Stimulated activated CD8-positive, alpha-beta memory T cell treated with anti-CD3 and anti-CD28 coated beads, Interleukin-15, amount 100 ng/mL, for 4 hours (primary cell): Measurements from ENCODE around the gene DPYD.
"Not testable (repeated sequence)": the region's sequence is repeated elsewhere in the genome, so short reads cannot be mapped to it uniquely, and the experiment has no call there.

Experiments used
- DNase-seq, 2 donors: peaks; one replicate each; pipeline ENCODE4 v3.0.0-alpha.2; 2020; ENCODE audit warnings: low read depth in 2 of 2

Gene DPYD

GRCh38 chr1:97281962-97282361 lies 638.9 kb downstream of the DPYD start:
- DNase-seq: no peak

- DNase-seq: no peak
Measured at GRCh38 chr1:97277891-97278654, 642.8 kb downstream of the DPYD start.

GRCh38 chr1:97271916-97272788 lies 648.7 kb downstream of the DPYD start:
- DNase-seq: no peak

- DNase-seq: no peak
Measured at GRCh38 chr1:97270508-97271307, 650.1 kb downstream of the DPYD start.

GRCh38 chr1:97265630-97266029 lies 655.2 kb downstream of the DPYD start:
- DNase-seq: no peak

- no peak for DNase-seq
Measured at GRCh38 chr1:97262842-97263241, 658.0 kb downstream of the DPYD start.

GRCh38 chr1:97258597-97258996 lies 662.2 kb downstream of the DPYD start:
- DNase-seq: no peak

- no peak for DNase-seq
Measured at GRCh38 chr1:97254731-97255463, 665.9 kb downstream of the DPYD start.

GRCh38 chr1:97252925-97253324 lies 667.9 kb downstream of the DPYD start:
- no peak for DNase-seq

GRCh38 chr1:97252076-97252475 lies 668.8 kb downstream of the DPYD start:
- no peak for DNase-seq

- no peak for DNase-seq
Measured at GRCh38 chr1:97247196-97247595, 673.6 kb downstream of the DPYD start.

GRCh38 chr1:97245682-97246081 lies 675.2 kb downstream of the DPYD start:
- no peak for DNase-seq

GRCh38 chr1:97245026-97245425 lies 675.8 kb downstream of the DPYD start:
- DNase-seq: no peak

GRCh38 chr1:97243973-97244560 lies 676.8 kb downstream of the DPYD start:
- DNase-seq: no peak

GRCh38 chr1:97238816-97239215 lies 682.0 kb downstream of the DPYD start:
- no peak for DNase-seq

GRCh38 chr1:97231354-97231753 lies 689.5 kb downstream of the DPYD start:
- DNase-seq: not testable (repeated sequence)

- DNase-seq: no peak
Measured at GRCh38 chr1:97212671-97213070, 708.2 kb downstream of the DPYD start.

- no peak for DNase-seq
Measured at GRCh38 chr1:97210307-97210706, 710.5 kb downstream of the DPYD start.

- no peak for DNase-seq
Measured at GRCh38 chr1:97209381-97209957, 711.4 kb downstream of the DPYD start.

- DNase-seq: no peak
Measured at GRCh38 chr1:97207868-97208267, 713.0 kb downstream of the DPYD start.

- no peak for DNase-seq
Measured at GRCh38 chr1:97204468-97204867, 716.4 kb downstream of the DPYD start.
